Measurements from ENCODE around the gene CCSAP.

CCSAP gene

DNA sequence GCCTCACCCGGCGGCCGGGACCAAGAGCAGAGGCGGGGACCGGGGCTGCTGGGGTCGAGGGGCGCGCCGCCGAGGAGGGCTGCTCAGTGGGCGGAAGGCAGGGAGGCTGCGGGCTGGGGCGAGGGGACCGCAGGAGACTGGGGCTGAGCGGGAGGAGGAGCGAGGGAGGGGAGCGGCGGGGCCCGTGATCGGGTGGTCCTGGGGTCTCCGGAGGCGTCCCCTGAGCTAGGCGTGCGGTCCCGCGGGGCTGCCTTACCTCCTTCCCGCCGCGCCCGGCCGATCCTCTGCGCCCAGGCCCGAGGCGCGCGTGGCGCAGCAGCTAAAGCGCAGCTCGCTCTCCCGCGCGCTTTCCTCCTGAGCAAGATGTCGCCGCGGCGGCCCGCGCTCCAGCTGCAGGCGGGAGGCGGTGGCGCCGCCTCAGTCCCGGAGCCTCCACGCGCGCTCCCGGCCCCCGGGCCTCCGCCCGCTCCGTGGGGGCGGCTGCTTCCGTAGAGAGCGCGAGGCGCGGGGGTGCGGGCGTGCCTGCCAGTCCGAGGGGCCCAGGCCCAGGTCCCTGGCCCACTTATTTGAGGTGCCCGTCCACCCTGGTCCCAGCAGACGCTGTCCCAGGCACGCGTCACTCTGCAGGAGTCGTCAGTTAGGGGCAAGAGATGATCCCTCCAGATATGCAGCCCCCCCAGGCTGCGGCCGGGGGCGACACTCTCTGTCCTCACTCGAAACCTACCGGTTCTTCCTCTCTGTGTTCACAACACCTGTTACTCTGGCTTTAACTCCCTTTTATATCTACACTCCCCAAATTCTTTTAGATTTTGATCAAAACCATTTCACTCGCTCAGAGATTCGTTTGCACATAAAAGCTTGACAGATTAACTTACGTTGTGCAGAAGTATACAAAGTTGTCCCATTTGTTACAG is at the start of gene CCSAP:
Gene CCSAP (minus strand): TSS at position 392 of the 914 bp plus-strand sequence. CDS start 582 bp downstream, outside the sequence.
- TF ChIP-seq GATA3 (IDR thresholded peaks at IDR 0.05; ENCODE audit: low read depth, low read length) = peak; percentile 42; the same call in 1 of the 2 replicates
- TF ChIP-seq GATA2 (IDR thresholded peaks at IDR 0.05; ENCODE audit: low read depth, low read length) = peak; percentile 87

- TF ChIP-seq GATA3 (IDR thresholded peaks at IDR 0.05; ENCODE audit: low read depth, low read length) (no peak), GATA2 (IDR thresholded peaks at IDR 0.05; ENCODE audit: low read depth, low read length) (no peak)
These were observed 47.3 kb upstream of the CCSAP start for GRCh38 chr1:229390130-229390529.

DNA sequence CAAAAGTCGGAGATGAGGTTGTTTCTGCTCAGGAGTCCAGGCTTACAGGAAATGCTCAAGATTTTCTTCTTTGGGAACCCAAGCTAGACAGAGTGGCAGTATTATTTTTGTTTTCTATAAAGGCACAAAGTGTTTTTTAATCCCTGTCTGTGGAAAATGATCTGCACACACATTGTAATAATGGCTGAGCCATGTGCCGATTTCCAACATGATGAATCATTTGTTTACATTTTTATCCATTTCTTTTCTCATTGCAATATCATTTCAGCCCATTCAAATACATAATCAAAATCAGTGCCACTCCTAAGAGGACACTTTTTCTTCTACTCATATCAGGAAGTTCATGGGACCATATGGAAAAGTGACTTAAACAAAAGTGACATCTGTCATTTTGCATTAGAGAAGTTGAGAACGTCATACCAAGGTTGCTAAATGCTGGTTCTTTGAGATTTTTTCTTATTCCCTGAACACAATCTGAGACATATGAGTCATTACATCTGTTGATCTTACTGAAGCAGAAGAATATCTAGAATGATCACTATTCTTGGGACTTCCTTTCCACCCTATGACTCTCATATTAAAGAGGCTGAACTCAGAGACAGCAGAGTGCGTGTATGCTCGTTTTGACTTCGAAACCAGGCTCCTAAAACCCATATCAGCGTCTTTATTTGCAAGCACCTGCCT is 46.2 kb upstream of the CCSAP start:
- TF ChIP-seq GATA2 (IDR thresholded peaks at IDR 0.05; ENCODE audit: low read depth, low read length) (no peak), GATA3 (IDR thresholded peaks at IDR 0.05; ENCODE audit: low read depth, low read length) (no peak)

- TF ChIP-seq GATA2 (IDR thresholded peaks at IDR 0.05; ENCODE audit: low read depth, low read length) (no peak), GATA3 (IDR thresholded peaks at IDR 0.05; ENCODE audit: low read depth, low read length) (no peak)
These were observed 43.1 kb upstream of the CCSAP start for GRCh38 chr1:229385853-229386456.

DNA sequence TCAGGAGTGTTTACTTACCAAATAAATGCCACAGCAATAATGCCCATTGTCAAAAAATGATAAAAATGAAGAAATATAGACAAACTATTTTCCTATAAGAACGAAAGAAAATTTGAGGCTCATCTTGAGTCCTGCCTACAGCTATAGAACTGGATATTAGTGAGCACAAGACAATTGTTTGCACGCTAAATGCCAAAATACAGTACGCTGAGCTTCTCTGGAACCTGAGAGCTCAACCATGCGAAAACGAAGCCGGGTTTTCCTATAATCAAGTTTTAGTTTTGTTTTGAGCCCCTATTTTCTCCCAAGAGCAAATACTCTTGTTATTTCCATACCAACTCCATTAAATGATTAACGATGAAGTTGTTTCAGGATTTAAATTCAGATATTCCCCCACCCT is 42.0 kb upstream of the CCSAP start:
- TF ChIP-seq GATA2 (IDR thresholded peaks at IDR 0.05; ENCODE audit: low read depth, low read length) = no peak
- TF ChIP-seq GATA3 (IDR thresholded peaks at IDR 0.05; ENCODE audit: low read depth, low read length) = no peak

DNA sequence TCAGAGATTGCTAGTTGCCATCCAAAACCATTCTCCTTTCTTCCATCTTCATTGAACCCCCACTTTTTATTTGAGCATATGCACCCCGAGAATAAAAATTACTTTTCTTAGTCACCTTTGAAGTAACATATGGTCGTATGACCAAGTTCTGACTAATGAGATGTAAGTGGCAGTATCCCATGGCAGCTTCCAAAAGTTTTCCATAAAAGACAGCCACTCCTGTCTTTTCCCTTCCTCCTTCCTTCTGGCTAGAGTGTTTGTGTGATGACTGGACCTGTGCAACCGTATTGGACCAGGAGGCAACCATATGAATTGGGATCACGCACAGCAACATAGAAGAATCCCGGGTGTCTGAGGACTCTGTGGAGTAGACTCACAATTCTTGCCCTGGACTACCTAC is 41.1 kb upstream of the CCSAP start:
- TF ChIP-seq GATA2 (IDR thresholded peaks at IDR 0.05; ENCODE audit: low read depth, low read length) (no peak), GATA3 (IDR thresholded peaks at IDR 0.05; ENCODE audit: low read depth, low read length) (no peak)

DNA sequence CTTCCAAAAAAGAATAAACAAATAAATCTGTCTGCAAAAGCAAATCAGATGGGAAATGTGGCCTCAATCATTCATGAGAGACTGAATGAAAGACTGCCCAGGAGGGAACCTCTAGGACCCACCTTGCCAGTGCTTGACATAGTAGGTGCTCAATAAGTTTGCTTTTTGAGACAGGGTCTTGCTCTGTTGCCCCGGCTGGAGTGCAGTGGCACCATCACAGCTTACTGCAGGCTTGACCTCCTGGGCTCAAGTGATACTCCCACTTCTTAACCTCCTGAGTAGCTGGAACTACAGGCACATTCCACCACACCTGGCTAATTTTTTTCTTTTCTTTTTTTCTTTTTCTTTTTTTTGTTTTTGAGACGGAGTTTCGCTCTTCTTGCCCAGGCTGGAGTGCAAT is 40.3 kb upstream of the CCSAP start:
- no peak for TF ChIP-seq GATA3 (IDR thresholded peaks at IDR 0.05; ENCODE audit: low read depth, low read length)
- TF ChIP-seq GATA2 (IDR thresholded peaks at IDR 0.05; ENCODE audit: low read depth, low read length) = no peak

- no peak for TF ChIP-seq GATA3 (IDR thresholded peaks at IDR 0.05; ENCODE audit: low read depth, low read length)
- TF ChIP-seq GATA2 (IDR thresholded peaks at IDR 0.05; ENCODE audit: low read depth, low read length) = no peak
These were observed 38.4 kb upstream of the CCSAP start for GRCh38 chr1:229381234-229381633.

- TF ChIP-seq GATA3 (IDR thresholded peaks at IDR 0.05; ENCODE audit: low read depth, low read length) = no peak
- TF ChIP-seq GATA2 (IDR thresholded peaks at IDR 0.05; ENCODE audit: low read depth, low read length) = no peak
These were observed 37.8 kb upstream of the CCSAP start for GRCh38 chr1:229380536-229381160.

- TF ChIP-seq GATA3 (IDR thresholded peaks at IDR 0.05; ENCODE audit: low read depth, low read length) (no peak), GATA2 (IDR thresholded peaks at IDR 0.05; ENCODE audit: low read depth, low read length) (no peak)
These were observed 37.0 kb upstream of the CCSAP start for GRCh38 chr1:229379846-229380245.

DNA sequence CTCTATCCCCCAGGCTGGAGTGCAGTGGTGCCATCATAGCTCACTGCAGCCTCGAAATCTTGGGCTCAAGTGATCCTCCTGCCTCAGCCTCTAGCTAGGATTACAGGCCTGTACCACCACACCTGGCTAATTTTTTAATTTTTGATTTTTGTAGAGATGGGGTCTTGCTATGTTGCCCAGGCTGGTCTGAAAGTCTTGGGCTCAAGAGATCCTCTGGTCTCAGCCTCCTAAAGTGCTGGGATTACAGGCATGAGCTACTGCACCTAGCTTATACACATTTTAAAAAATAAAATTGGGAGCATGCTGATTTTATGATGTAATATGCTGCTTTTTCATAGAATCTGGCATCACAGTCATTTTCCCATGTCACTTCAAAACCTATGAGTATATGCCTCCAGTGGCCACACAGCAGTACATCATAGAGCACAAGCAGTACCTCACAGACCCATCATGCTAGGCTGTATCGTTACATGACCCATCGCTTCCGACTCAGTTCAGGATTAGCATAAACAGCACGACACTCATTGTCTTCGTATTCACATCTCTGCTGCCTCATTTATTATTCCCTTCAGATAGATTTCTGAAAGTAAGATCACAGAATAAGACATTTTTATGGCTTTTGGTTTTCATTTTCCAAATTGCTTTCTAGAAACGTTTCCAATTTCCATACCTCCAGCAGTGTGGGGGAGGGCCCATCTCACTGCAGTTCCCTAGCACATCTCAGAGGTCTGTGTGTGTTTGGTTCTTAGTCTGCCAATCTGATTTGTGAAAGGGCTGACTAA is 35.9 kb upstream of the CCSAP start:
- no peak for TF ChIP-seq GATA3 (IDR thresholded peaks at IDR 0.05; ENCODE audit: low read depth, low read length)
- no peak for TF ChIP-seq GATA2 (IDR thresholded peaks at IDR 0.05; ENCODE audit: low read depth, low read length)

GRCh38 chr1:229377429-229377828 is 34.6 kb upstream of the CCSAP start:
- TF ChIP-seq GATA2 (IDR thresholded peaks at IDR 0.05; ENCODE audit: low read depth, low read length) (no peak), GATA3 (IDR thresholded peaks at IDR 0.05; ENCODE audit: low read depth, low read length) (no peak)

- no peak for TF ChIP-seq GATA3 (IDR thresholded peaks at IDR 0.05; ENCODE audit: low read depth, low read length)
- no peak for TF ChIP-seq GATA2 (IDR thresholded peaks at IDR 0.05; ENCODE audit: low read depth, low read length)
These were observed 33.7 kb upstream of the CCSAP start for GRCh38 chr1:229376521-229376920.

All from SH-SY5Y (cell line).